CD4-positive, alpha-beta T cell treated with Interleukin-4 for 4 hours (primary cell): ENCODE results near the gene RUNX3.
A peak's percentile ranks its signal among the peaks of the same experiment; 100 is the strongest.

Experiments
- DNase-seq: peaks from one replicate; pipeline ENCODE4 v3.0.0-alpha.2; 2020

The RUNX3 gene

DNA sequence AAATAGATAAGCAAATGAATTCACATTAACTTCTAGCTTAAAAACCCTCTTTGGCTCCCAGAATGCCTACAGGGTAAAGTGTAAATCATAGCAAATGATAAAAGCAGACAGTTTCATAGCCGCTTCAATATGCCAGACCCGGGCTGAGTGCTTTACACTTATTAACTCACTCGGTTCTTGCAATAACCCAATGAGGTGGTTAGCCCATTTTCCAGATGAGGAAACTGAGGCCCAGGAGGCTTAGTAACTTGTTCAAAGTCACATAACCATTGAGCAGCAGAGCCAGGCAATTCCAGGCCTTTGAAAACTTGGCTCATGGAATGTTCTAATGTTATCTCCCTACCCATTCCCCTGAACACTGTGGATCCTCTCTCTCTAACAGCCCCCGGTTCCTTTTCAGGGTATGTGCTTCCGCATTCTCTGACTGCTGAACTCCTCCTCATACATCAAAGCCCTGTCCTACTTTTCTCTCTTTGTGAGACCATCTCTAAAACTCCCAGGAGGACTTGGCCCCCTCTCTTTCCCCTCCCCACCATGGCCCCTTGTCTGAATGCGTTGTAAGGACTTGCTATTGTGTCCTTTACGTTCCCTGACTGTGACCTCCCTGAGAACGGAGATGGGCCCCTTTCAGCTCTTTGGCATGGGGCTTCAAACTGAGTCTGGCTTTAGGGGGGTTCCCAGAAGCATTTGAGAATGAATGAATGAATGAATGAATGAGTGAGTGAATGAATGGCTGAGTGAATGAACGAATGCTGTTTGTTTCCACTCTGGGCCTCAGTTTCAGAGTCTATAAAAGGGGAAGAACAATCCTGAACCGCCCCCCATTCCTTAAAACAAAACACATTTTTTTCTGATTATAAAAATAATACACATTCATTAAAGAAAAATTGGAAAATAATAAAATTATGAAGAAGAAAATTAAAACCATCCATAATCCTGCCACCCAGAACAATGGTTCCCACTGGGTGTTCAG is 15.6 kb upstream of the RUNX3 start:
- no peak for DNase-seq

DNA sequence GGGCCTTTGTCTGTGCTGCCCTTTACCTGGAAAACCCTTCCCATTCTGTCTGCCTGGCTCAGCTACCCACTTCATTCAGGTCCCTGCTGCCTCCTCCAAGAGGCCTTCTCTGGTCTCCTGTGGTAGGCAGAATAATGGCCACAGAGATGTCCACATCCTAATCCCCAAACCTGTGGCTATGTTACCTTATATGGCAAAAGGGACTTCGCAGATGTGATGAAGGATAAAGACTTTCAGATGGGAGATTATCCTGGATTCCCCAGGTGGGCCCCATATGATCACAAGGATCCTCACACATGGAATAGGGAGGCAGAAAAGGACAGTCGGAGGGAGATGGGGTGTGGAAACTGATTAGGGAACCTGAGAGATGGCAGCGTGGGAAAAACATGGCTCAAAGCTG is 14.2 kb upstream of the RUNX3 start:
- no peak for DNase-seq

DNA sequence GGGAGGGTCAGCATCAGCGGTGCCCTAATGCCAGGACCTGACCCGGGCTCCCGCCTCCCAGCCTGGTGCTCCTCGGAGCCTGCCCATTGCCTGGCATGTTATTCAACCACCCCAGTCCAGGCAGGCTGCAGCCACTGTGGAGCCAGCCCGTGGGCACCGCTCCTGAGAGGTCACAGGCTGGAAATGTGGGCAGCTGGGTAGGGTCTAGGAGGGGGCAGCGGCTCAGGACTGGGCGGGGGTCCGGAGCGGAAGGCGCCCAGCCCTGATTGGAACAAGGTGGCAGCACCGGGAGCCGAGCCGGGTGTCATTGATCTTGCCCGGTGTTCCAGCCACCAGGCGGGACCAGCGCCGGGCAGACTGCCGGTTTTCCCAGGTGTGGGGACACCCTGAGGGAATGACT is 12.7 kb upstream of the RUNX3 start:
- DNase-seq: no peak

DNA sequence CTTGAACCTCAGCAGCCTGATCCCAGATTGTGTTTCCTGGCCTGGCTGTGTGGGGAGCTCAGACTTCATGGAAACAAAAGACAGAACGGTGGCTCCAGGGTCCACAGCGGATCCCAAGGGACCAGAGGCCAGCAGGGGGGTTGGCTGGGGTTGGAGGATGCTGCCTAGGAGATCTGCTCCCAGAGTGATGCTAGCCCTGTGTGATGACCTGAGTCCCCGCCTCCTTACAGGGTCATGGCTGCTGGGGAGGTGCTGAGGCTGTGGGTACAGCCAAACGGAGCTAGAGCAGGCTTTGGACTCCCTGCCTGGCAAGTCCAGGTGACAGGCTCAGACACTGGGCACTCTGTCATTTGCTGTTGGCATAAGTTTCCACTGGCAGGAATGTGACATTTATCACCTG is 11.5 kb upstream of the RUNX3 start:
- no peak for DNase-seq

DNA sequence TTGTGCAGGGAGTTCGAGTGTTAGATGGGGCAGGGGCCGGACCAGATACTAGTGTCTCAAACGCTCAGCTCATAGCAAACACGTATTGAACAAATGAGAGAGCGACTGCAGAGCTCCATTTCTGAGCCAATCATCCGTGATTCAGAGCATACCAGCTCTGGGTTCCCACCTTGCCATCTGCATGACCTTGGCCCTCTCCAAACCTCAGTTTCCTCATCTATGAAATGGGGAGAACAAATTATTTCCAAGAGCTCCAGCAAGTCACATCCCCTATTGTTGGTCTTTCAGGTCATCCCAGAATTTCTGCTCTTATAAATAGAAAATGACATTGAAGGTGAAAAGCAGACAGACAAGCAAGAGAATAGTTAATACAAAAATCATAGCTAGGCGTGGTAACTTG is 10.2 kb upstream of the RUNX3 start:
- no peak for DNase-seq

DNA sequence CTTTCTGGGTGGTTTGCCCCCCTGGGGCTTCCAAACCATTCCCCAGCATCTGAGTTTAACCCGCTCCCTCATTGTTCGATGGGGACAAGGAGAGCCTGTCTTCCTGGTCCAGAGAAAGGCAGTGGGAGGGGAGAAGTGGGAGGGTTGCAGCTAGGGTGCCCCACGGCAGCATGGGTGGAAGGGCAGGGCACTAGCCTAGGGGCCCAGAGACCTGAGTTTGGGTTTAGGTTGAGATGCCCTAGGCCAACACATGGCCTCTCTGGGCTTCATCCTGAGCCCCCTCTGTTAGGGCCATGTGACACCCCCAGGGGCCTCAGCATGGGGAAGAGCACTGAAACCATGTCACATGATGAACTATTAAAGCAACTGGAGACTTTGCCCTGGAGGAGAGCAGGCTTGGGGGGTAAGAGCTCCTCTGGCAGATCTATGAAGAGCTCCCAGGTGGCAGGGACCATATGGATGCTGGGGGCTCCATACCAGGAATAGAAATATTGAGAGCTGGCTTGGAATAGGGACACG is 9.7 kb upstream of the RUNX3 start:
- no peak for DNase-seq

DNA sequence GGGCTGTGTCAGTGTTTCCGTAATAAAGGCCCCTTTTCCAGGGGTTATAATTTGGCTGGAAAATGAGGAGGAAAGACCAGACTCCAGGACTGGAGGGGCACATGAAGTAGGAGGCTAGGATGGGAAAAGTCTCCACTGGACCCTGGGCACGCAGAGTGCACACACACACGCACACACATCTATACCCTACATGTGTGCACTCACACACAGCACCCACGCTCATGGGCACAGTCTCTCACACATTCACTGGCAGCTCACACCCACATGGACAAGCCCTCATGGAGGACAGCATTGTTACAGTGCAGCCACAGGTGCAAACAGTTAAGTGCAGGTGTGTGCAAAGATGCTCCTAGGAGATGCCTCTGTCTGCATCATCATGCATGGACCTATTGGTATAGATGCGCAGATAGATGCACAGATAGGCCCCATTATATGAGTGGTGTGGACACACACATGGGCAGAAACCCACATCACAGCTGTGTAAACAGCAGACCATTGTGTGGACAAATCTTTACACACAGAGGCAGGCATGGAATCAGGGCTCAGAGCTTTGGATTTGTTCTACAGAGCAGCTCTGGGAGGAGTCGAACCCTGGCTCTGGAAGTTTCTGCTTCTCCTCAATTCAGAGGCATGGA is 9.1 kb upstream of the RUNX3 start:
- no peak for DNase-seq

DNA sequence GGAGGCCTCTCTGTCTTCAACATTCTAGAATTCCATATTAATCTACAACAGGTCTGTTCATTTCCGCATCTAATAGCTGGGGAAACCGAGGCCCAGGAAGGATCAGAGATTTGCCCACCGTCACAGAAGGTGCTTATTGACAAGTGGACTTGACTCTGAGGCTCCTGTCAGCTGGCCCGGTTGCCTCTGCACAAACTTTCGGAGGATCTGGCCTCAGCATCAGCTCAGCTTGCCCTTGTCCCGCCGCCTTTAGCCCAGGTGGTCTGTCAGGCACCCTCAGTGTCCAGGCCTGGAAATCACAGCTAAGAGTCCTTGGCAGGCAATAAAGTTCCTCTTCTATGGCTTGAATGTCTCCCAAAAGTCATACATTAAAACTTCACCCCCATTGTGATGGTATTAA is 8.2 kb upstream of the RUNX3 start:
- DNase-seq: no peak

DNA sequence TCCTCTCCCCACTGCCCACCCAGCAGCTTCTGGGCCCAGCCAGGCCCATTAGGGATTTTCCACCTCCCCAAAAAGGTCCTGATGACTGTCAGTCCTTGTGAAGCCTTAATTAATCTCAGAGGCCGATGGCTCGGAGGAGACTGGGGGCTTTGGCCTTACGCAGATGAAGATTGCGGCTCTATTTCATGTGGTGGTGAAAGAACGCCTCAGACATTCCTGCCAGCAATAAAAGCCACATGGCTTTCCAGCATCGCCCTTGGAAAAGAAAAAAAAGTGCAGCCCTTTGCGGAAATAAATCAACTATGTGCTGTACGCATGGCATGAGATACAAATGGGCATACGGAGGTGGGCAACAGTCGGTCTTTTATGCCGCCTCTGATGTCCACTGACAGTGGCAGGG is 6.6 kb upstream of the RUNX3 start:
- no peak for DNase-seq

DNA sequence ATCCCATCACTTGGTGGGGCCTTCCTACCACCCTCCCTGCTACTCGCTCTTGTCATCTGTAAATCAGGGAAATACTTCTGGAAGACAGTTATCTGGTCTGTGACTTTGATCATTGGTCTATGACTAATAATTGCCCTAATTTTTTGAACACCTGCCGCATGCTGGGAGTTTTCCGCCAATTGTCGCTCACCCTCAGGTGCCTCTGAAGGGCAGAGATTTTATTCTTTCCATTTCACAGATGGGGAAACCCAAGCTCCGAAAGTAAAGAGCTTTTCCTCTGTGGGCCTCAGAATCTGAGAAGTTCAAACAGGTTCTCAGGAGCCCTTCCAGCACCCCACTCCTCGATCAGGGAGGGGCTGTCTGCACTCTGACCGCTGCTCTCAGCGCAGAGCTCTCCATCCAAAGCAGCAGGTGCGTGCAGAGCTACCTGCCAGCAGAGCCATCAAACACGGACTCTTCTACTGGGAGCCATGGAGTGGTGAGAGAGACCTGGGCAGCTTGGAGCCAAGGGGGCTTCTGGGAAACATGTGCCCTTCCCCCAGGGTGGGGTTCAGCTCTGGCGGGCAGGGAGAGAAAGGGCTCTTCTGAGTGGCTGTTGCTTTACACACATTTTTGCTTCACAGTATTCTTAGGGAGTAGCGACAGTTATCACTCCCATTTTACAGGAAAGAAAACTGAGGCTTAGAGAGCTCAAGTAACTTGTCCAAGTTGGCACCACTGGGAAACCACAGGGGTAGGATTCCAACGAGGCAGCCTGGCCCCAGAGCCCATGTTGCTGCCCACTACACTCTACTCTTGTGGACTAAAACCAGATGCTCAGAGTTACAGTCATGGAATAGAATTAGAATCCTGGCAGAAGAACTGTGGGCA is 5.8 kb upstream of the RUNX3 start:
- DNase-seq: no peak

DNA sequence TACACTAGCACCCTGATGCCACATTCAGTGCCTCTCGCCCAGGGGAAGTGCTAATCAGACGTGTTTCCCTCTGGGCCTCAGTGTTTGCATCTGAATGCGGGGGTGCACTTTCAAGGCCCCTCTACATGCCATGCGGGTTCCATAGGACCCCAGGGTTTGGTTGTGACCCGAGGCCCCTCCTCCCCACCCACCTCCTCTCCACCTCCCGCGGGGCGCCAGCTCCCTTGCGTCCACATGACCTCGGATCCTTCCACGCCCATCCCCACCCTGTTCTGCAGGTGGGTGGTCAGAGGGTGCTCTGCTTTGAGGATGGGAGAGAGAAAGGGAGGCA is 5.1 kb upstream of the RUNX3 start:
- no peak for DNase-seq

DNA sequence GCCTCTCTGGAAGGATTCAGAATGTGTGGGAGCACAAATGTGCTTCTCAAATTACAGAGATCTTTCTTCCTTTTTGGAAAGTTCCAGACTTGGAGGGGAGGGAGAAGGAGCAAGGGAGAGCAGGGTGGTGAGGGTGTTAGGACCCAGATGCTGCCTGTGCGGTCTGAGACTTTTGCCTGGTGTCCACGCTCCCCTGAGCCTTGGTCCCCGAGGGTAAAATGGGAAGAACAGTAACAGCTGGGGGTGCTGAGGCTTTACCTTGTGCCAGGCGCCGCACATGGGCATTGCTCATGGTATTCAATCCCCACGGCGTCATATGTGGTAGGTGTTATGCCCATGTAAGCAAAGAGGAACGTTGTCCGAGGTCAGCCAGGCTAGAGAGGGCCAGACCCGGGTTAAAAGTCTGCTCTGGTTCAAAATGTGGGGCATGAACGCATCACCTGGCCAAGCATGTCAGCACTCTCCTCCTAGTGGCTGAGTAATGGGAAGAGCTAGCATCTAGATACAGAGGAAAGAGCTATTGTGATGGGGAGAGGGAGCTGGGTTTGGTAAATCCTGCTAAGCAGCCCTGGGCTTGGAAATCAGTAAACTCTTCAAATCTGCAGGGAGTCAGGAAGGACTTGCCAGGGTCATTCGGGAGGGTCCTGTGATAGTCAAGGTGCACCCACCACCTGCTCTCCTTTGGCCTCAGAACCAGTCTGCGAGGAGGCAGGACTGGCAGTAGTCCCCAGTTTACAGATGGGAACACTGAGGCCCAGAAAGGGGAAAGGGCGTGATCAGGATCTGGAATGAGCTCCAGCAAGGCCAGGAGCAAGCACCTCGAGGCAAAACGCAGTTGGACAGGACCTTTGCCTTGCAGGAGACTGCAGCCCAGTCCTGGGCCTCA is 4.5 kb upstream of the RUNX3 start:
- no peak for DNase-seq

DNA sequence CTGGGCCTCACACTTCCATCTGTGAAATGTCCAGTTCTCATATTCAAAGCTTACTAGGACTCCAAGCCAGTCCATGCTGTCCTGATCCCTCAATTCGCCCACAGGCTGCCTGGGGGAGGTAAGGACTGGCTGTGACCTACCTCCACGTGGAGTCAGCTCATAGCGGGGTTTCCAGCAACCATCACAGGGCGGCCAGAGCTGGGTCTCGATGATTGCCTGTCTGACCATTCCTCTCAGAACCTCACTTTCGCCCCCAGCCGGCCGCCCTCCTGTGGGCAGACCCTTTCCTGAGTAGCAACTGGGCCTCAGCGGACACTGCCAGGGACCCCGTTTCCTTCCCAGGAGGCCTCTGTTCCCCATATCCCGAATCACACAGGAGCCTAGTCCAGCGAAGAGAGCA is 3.4 kb upstream of the RUNX3 start:
- no peak for DNase-seq

DNA sequence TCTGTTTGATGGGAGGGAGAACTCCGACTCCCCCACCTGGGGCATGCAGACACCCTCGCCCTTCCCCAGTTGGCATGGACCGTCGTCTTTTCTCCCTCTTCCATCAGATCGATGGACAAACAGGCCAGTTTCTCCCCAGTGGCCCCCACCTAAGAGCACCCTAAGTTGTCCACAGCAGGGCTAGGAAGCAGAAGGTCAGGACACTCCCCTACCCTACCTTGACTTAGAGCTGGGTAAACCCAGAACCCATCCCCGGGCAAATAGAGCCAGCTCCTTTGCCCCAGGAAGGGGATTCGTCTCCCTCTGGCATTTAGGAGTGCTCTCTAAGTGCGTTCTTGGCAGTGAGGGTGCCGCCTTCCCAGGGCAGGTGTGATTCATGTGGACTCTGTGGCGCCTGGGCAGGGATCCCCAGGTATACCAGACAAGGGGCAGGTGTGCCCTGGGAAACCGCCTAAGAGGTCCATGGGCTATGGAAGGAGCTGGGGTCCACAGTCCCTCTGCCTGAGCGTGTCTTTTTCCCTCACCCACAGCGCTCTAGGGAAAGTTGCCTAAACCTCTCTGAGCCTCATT is 2.7 kb upstream of the RUNX3 start:
- no peak for DNase-seq

DNA sequence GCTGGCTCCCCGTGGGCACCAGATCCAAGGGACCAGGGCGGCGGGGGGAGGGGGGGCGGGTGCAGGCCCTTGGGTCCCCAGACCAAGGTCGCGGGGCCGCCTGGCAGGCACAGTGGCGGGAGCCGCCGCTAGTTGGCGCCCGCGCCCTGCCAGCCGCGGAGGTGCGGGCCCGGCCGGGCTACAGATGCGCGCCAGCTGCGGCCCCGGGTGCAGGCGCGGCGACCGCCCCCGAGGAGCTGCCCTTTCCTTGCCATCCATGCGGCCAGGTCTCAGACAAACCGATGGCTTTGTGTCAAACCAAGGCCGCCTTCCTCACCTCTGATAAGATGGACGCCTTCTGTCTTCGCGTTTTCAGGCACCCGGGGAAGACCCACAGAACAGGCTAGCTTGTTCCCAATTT is 2.2 kb upstream of the RUNX3 start:
- DNase-seq: no peak

DNA sequence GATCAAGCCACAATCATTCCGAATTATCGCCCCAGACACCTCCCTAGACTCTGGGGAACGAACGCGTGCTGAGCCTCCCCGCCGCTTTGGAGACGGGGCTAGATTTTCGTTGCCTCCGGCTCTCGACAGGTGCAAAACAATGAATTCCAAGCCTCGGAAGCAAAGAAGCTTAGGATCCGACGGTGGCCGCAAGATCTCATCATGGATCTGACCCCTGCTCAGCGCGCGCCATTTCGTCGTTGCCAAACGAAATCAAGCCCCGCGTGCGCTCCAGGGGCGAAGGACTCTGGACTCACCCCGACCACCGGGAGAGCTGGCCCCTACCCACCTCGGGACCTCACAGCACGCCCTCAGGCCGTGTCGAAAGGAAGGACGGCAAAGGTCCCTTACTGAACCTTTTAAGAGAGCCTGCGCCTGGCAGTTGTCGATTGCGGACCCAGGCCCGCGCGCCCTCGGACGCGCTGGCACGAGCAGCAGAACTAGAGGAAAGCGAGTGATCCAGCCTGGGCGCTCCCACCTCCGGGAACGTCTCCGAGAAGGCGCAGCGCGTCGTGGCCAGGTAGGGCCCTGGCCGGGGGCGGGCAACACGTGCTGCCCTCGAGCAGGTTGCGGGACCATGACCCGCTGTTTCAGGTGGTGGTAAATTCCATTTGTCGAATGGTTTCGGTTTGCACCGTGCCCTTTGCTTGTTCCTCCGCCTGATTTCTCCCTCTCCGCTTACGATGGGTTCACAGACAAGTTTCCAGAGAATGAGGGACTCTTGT is 1.6 kb upstream of the RUNX3 start:
- DNase-seq: no peak

DNA sequence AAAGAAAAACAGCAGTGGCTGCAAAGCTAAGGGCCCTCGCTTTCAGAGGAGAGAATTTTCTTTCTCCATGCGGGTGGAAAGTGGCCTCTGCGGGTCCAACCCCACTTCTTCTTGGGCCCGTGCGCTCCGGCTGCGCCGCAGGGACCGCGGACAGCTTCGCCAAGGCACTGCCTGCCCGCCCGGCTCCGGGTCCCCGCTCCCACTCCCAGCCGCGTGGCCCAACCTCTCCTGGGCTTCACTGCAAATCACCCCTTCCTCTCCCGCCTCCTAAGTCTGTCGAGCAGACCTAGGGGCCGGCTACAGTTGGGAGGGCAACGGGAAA is 1.0 kb upstream of the RUNX3 start:
- no peak for DNase-seq

DNA sequence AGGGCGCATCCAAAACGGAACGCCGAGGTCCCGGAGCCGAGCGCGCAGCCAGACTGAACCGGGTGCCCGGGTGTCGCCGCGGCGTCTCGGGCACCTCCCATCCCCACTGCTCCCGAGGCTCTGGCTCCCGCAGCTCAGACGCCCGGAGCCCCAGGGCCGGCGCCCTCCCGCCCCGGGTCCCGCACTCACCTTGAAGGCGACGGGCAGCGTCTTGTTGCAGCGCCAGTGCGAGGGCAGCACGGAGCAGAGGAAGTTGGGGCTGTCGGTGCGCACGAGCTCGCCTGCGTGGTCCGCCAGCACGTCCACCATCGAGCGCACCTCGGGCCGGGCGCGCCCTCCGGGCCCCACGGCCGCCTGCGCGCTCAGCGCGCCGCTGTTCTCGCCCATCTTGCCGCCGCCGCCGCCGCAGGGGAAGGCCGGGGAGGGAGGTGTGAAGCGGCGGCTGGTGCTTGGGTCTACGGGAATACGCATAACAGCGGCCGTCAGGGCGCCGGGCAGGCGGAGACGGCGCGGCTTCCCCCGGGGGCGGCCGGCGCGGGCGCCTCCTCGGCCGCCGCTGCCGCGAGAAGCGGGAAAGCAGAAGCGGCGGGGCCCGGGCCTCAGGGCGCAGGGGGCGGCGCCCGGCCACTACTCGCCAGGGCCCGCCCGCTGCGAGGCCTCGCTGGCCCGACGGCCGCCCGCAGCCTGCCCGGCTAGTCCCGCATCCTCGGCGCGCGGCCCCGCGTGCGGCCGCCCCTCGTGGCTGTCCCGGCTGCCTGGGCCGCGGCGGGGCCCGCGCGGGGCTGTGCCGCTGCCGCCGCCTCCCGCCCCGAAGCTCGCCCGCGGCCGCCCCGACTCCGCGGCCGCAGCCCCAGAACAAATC is 447 bp downstream of the RUNX3 start:
- peak; percentile 34 for DNase-seq

DNA sequence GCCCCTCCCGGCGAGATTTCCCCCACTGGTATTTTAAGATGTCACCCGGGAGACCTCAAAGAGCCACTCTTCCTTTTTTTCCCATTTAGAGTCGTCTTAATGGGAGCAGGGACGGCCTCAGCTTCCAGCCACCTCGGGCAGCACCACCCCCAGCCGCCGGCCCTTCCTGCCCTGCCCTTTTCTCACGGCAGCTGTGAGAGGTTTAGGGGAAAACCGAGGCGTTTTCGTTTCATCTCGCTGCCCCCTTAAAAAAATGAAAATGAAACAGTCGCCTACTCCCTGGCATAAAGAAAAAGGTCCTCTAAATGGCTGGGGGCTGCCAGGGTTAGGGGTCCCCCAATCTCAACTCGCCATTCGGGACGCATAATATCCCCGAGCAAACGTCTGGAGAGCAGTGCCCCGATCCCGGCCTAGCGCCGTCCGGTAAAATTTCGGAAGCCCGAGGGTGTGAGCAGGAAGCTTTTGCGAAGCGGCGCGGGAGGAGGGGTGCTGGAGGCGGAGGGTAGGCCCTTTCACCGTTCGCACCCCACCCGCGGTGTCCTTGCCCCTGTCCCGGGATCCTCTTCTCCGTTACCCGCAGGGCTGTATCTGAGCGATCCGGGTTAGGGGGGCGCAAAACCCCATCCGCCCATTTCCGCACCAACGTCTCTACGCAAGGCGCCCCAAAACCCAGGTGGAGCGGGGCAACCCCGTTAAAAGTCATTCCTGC is 1.2 kb downstream of the RUNX3 start:
- DNase-seq: peak; percentile 58
